Activated naive CD8-positive, alpha-beta T cell treated with anti-CD3 and anti-CD28 coated beads, Interleukin-2, amount 50 U/mL, for 24 hours (primary cell): ENCODE results near the gene SPDEF.

Experiments
- ATAC-seq: fragments of 150-1000 bp; cut with Tn5 transposase; one replicate; pipeline ENCODE4 v1.10.0; 2021
- DNase-seq: peaks from one replicate; pipeline ENCODE4 v3.0.0; 2021
- H3K27ac Mint-ChIP-seq: one replicate; pipeline ENCODE4 v1.8.0; 2021; ENCODE audit warnings: mild to moderate bottlenecking, mixed read lengths
- H3K27me3 Mint-ChIP-seq: one replicate; pipeline ENCODE4 v1.8.0; 2021; ENCODE audit warnings: mixed read lengths
- H3K36me3 Mint-ChIP-seq: one replicate; pipeline ENCODE4 v1.8.0; 2021; ENCODE audit warnings: low read depth, mixed read lengths
- H3K4me1 Mint-ChIP-seq: one replicate; pipeline ENCODE4 v1.8.0; 2021; ENCODE audit warnings: mixed read lengths
- H3K4me3 Mint-ChIP-seq: one replicate; pipeline ENCODE4 v1.8.0; 2021; ENCODE audit warnings: mild to moderate bottlenecking, moderate library complexity, mixed read lengths
- H3K9me3 Mint-ChIP-seq: one replicate; pipeline ENCODE4 v1.8.0; 2021; ENCODE audit warnings: mixed read lengths

The SPDEF gene

DNA sequence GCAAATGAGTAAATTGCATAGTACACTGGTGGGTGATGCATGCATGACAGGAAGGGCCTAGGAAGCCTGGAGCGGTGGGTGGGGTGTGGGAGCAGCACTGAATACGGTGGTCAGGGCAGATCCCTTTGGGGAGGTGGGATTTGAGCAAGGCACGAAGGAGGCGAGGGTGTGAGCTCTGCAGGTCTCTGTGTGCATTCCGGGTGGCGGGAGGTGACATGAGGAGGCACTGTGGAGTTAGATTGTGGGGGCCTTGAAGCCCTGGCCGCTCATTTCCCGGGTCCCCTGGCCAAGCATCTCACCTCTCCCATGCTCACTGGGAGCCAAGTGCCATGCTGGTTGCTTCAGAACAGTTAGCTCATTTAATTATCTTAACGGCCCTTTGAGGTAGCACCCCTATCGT lies 6.2 kb upstream of the SPDEF start:
- Mint-ChIP-seq H3K9me3 (no peaks in the 10 kb centered on the region), H3K27me3 (peaks cover 5% of the 10 kb centered on the region), H3K4me1 (no peaks in the 10 kb centered on the region), H3K4me3 (no peak overlapping the region), H3K27ac (no peak overlapping the region), H3K36me3 (no peaks in the 10 kb centered on the region)
- no peak for DNase-seq
- no peak for ATAC-seq

DNA sequence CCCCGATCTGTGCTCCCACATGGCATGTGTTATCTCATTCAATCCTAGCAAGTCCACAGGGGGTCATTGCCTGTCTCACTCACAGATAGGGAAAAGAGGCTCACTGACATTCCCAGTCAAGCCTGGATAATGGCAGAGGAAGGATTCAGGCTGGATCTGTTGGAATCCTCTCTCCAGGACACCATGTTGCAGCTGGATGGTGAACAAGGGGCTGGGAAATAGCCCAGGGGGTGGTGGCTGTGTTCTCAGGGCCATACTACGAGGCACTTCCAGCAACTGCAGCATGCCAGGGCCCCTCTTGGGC lies 5.0 kb upstream of the SPDEF start:
- ATAC-seq (no peak), DNase-seq (no peak)
- no peaks in the 10 kb centered on the region for H3K9me3 Mint-ChIP-seq
- no peaks in the 10 kb centered on the region for H3K4me1 Mint-ChIP-seq
- no peak overlapping the region for H3K27ac Mint-ChIP-seq
- peaks cover 4% of the 10 kb centered on the region for H3K27me3 Mint-ChIP-seq
- H3K4me3 Mint-ChIP-seq: no peak overlapping the region
- no peaks in the 10 kb centered on the region for H3K36me3 Mint-ChIP-seq

DNA sequence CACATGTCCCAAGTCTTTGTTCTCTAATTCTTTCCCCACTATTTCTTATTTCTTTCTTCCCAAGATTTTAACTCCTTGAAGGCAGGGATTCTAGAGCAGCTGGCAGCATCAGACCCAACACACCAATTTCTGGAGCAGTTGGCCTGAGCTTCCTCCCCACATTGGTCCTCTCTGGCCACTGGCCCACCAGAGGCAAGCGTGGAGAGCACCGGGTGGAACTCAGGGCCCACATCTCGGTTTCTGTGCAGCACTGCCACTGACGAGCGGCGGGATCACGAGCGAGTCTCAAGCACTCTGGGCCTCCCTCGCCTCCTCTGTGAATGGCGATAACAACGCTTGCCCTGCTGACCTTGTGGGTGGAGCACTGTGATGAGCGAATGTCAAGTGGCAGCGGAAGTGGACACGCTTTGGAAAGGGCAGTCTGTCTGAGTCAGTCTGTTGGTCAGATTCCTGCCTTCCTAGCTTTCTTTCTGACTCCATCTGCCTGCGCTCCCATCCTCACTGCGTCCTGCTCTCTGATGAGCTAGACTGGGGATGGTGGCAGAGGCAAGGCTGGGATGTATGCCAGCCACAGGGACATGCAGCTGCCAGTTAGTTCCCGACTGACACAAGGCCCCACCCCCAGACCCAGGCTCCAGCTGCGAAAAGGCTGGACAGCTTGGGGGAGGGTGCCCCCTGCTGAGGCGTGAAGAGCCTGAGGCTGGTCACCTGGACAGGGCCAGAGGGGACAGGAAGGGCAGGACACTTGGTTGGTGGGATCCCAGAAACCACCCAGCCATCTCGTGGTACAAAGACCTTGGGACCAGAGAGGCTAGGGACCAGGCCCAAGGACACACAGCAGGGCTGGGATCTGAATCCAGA lies 4.5 kb upstream of the SPDEF start:
- H3K27ac Mint-ChIP-seq: no peak overlapping the region
- ATAC-seq: no peak

DNA sequence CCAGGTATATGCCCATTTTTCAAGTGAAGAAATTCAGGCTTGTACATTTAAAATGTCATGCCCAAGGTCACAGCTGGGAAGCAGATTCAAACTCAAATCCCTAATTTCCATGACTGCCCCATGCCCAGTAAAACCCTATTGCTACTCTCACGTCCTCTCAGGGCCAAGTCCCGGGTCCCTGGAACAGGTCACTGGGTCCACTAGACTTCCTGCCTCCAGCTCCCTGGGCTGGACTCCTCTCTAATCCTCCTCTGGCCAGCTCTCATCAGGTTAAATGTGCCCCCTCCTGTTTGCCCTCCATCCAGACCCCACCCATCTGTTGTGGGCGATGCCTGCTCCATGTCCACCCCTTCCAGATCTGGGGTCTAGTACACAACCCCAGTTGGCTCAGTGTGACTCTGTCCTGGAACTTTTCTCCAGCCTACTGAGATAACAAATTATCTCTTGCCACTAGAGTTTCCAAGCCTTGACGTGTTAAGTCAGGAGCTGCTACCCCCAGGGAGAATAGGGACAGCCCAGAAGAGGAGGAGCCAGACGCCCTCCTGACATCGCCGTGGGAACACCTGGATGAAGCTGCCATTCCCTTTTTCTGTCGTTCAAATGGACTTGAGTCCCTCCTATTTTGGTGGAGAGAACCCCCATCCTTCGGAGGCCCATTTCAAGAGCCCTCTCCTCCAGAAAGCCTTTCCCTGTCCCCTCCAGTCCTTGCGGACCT lies 3.7 kb upstream of the SPDEF start:
- Mint-ChIP-seq H3K4me3 (no peak overlapping the region), H3K27me3 (peaks cover 2% of the 10 kb centered on the region), H3K9me3 (no peaks in the 10 kb centered on the region), H3K4me1 (no peaks in the 10 kb centered on the region), H3K27ac (no peak overlapping the region), H3K36me3 (no peaks in the 10 kb centered on the region)
- ATAC-seq (no peak), DNase-seq (no peak)

More for the DNA sequence above, 4.5 kb upstream of the SPDEF start:
- Mint-ChIP-seq H3K9me3 (no peaks in the 10 kb centered on the region), H3K4me3 (no peak overlapping the region), H3K27me3 (no peaks in the 10 kb centered on the region), H3K4me1 (no peaks in the 10 kb centered on the region), H3K36me3 (no peaks in the 10 kb centered on the region)
- no peak for DNase-seq

GRCh38 chr6:34558172-34558714 lies 2.1 kb upstream of the SPDEF start:
- no peak for ATAC-seq
- DNase-seq: no peak
- no peaks in the 10 kb centered on the region for H3K36me3 Mint-ChIP-seq
- H3K4me3 Mint-ChIP-seq: no peak overlapping the region
- peaks cover 2% of the 10 kb centered on the region for H3K27me3 Mint-ChIP-seq
- peaks cover 1% of the 10 kb centered on the region for H3K4me1 Mint-ChIP-seq
- no peak overlapping the region for H3K27ac Mint-ChIP-seq
- no peaks in the 10 kb centered on the region for H3K9me3 Mint-ChIP-seq

- ATAC-seq: no peak
- Mint-ChIP-seq H3K9me3 (no peaks in the 10 kb centered on the region), H3K4me1 (peaks cover 1% of the 10 kb centered on the region), H3K27ac (no peak overlapping the region), H3K4me3 (no peak overlapping the region), H3K27me3 (peaks cover 2% of the 10 kb centered on the region), H3K36me3 (no peaks in the 10 kb centered on the region)
- DNase-seq: no peak
Observed at GRCh38 chr6:34557228-34557627, 1.1 kb upstream of the SPDEF start.

DNA sequence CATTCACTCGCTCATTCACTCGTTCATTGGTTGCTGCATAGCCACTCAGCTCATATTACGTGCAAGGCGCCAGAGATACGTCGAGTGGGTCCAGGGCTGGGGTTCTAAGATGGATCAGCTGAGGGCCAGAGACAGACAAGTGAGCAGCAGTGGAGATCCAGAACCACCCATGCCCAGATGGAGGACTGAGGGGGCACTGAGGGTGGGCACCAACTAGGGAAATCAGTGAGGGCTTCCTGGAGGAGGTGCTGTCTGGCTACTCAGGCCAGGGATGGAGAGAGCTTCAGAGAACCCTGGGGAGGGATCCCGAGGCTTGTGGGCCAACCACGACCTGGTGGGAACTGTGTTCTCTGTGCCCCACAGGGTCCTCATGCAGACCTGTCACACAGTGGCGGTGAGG lies 364 bp upstream of the SPDEF start:
- peaks cover 1% of the 10 kb centered on the region for H3K4me1 Mint-ChIP-seq
- no peaks in the 10 kb centered on the region for H3K36me3 Mint-ChIP-seq
- H3K4me3 Mint-ChIP-seq: no peak overlapping the region
- H3K9me3 Mint-ChIP-seq: no peaks in the 10 kb centered on the region
- ATAC-seq (no peak), DNase-seq (no peak)
- H3K27me3 Mint-ChIP-seq: peaks cover 2% of the 10 kb centered on the region
- no peak overlapping the region for H3K27ac Mint-ChIP-seq

DNA sequence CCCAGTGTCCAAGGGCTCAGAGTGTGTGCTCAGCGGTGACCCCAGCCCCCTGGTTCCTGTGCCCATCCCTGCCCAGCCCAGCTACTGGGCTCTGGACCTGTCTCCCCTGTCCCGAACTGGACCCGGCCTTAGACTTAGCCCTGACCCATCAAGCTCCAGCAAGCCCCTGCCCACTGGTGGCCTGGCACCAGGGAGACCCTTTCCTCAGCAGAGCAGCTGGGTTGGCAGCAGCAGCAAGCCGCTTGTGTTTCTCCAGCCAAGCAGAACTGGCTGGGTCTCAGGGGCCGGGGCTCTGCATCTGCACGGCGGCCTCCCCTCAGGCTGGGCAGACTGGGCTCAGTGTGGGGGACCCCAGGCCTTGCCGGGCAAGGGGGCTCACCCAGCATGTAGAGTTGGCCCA lies 801 bp downstream of the SPDEF start:
- H3K27me3 Mint-ChIP-seq: peaks cover 2% of the 10 kb centered on the region
- H3K4me1 Mint-ChIP-seq: peaks cover 1% of the 10 kb centered on the region
- no peaks in the 10 kb centered on the region for H3K36me3 Mint-ChIP-seq
- no peak for DNase-seq
- H3K9me3 Mint-ChIP-seq: no peaks in the 10 kb centered on the region
- no peak overlapping the region for H3K27ac Mint-ChIP-seq
- no peak overlapping the region for H3K4me3 Mint-ChIP-seq
- no peak for ATAC-seq

DNA sequence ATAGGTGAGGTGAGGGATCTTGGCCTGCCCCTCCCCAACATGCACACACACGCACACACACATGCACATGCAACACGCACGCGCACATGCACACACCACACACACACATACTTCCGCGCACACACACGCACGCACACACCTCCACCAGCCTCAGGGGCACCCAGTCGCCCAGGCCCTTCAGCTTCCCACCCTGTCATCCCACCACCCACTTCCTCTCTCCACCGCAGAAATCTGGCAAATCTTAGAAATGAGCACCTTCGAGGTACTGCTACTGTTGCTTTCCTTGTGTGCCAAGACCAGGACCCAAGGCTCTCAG lies 1.2 kb downstream of the SPDEF start:
- Mint-ChIP-seq H3K27me3 (peaks cover 2% of the 10 kb centered on the region), H3K4me1 (peaks cover 1% of the 10 kb centered on the region), H3K27ac (no peak overlapping the region), H3K4me3 (no peak overlapping the region), H3K9me3 (no peaks in the 10 kb centered on the region), H3K36me3 (no peaks in the 10 kb centered on the region)
- DNase-seq: no peak
- no peak for ATAC-seq

GRCh38 chr6:34554291-34555006 lies 1.7 kb downstream of the SPDEF start:
- H3K36me3 Mint-ChIP-seq: no peaks in the 10 kb centered on the region
- DNase-seq (no peak), ATAC-seq (no peak)
- H3K27me3 Mint-ChIP-seq: peaks cover 2% of the 10 kb centered on the region
- H3K4me1 Mint-ChIP-seq: peaks cover 1% of the 10 kb centered on the region
- H3K27ac Mint-ChIP-seq: no peak overlapping the region
- H3K9me3 Mint-ChIP-seq: no peaks in the 10 kb centered on the region
- H3K4me3 Mint-ChIP-seq: no peak overlapping the region

- ATAC-seq (no peak), DNase-seq (no peak)
- Mint-ChIP-seq H3K4me1 (peaks cover 1% of the 10 kb centered on the region), H3K36me3 (no peaks in the 10 kb centered on the region), H3K9me3 (no peaks in the 10 kb centered on the region), H3K27me3 (peaks cover 2% of the 10 kb centered on the region), H3K4me3 (no peak overlapping the region), H3K27ac (no peak overlapping the region)
Observed at GRCh38 chr6:34553750-34554149, 2.4 kb downstream of the SPDEF start.

- no peak for ATAC-seq
- H3K27ac Mint-ChIP-seq: no peak overlapping the region
- DNase-seq: no peak
- peaks cover 2% of the 10 kb centered on the region for H3K27me3 Mint-ChIP-seq
- no peaks in the 10 kb centered on the region for H3K36me3 Mint-ChIP-seq
- H3K4me1 Mint-ChIP-seq: peaks cover 1% of the 10 kb centered on the region
- H3K4me3 Mint-ChIP-seq: no peak overlapping the region
- no peaks in the 10 kb centered on the region for H3K9me3 Mint-ChIP-seq
Observed at GRCh38 chr6:34553146-34553545, 3.0 kb downstream of the SPDEF start.

DNA sequence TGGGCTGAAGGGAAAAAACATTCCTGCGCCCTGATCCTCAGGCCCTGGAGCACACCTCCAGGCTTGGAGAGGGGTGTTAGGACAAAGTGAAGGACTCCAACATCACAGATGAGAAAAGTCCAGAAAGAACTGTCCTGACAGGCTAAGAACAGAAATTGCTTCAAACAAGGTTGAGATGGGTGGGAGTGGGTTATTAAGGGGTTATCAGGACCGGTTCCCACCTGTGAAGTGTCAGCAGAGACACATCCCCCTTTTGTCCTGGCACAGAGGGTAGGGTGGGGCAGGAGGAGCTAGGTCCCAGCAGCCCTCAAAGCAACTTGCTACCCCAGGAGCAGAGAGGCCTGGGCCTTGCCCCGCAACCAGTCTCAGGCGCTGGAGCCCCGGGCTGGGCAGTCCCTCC lies 3.5 kb downstream of the SPDEF start:
- H3K36me3 Mint-ChIP-seq: no peaks in the 10 kb centered on the region

DNA sequence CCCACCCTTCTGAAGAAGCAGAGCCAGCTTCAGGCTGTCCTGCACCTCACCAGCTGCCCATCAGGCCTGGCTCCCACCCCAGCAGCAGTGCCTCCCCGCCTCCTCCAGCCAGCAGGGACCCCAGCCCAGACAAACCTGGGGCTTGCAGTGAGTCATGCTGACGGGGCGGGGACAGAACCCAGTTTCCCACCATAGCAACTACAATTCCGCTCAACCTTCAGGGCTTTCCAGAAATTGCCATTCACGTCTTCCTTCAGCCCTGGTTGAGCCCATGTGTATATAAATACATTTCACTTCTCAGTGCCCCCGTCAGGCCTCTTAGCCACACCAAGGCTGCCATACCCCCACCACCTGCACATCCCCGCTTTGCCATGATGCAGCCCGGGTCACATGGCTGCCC lies 4.4 kb downstream of the SPDEF start:
- Mint-ChIP-seq H3K4me1 (peaks cover 1% of the 10 kb centered on the region), H3K4me3 (no peak overlapping the region), H3K27ac (no peak overlapping the region), H3K9me3 (no peaks in the 10 kb centered on the region), H3K27me3 (peaks cover 2% of the 10 kb centered on the region), H3K36me3 (no peaks in the 10 kb centered on the region)
- ATAC-seq (no peak), DNase-seq (no peak)

More for the DNA sequence above, 3.5 kb downstream of the SPDEF start:
- no peaks in the 10 kb centered on the region for H3K9me3 Mint-ChIP-seq
- no peak for ATAC-seq
- peaks cover 2% of the 10 kb centered on the region for H3K27me3 Mint-ChIP-seq
- H3K4me3 Mint-ChIP-seq: no peak overlapping the region
- no peak for DNase-seq
- H3K4me1 Mint-ChIP-seq: peaks cover 1% of the 10 kb centered on the region
- no peak overlapping the region for H3K27ac Mint-ChIP-seq

- Mint-ChIP-seq H3K9me3 (no peaks in the 10 kb centered on the region), H3K4me1 (peaks cover 1% of the 10 kb centered on the region), H3K4me3 (no peak overlapping the region), H3K27me3 (no peaks in the 10 kb centered on the region), H3K36me3 (no peaks in the 10 kb centered on the region), H3K27ac (no peak overlapping the region)
- DNase-seq: no peak
- no peak for ATAC-seq
Observed at GRCh38 chr6:34549804-34550202, 6.3 kb downstream of the SPDEF start.
